ENCODE data around the gene FBXO7. TPM values are rescaled to one million over a fixed set of nuclear protein-coding genes. Genes with fewer than 3 reads are reported as not detected.

FBXO7 gene
- 39.9 and 43.5 TPM in 2 replicates for total RNA-seq

GRCh38 chr22:32474635-32475467 lies at the start of gene FBXO7:
Gene FBXO7, plus strand, starts transcription at chr22:32474811. Its CDS starts 192 bp downstream, at chr22:32475003.

Other genes with a start within 250 kb of the FBXO7 start
- not detected in 2 replicates for gene SLC5A4, start 219.5 kb upstream of the FBXO7 start, total RNA-seq
- not detected in 2 replicates for gene RFPL3, start 116.9 kb upstream of the FBXO7 start, total RNA-seq
- 120 and 169 TPM in 2 replicates for gene RTCB, start 62.6 kb upstream of the FBXO7 start, total RNA-seq
- not detected in 2 replicates for gene BPIFC, start 10.4 kb upstream of the FBXO7 start, total RNA-seq